Natural killer cell (primary cell): ENCODE data around the gene MARCHF11. TPM values are rescaled to one million over a fixed set of nuclear protein-coding genes. Genes with fewer than 3 reads are reported as not detected.

ENCODE experiments used
- ATAC-seq, 3 donors: fragments of 150-1000 bp in 2 of 3; fragments of 200-7000 bp in 1 of 3; cut with Tn5 transposase; 1 replicate in 1 of 3; 2 replicates in 2 of 3; pipeline ENCODE4 v1.10.0; 2021; ENCODE audit warnings: mild to moderate bottlenecking in 2 of 3, moderate library complexity in 2 of 3
- DNase-seq, 2 donors: peaks; one replicate each; pipeline versions ENCODE4 v3.0.0 to v3.0.0-alpha.2; 2013 to 2021; ENCODE audit warnings: mixed read lengths in 1 of 2
- H3K27ac ChIP-seq: one replicate; pipeline ENCODE4 v1.5.1; 2013; ENCODE audit warnings: mild to moderate bottlenecking, low read length
- H3K27me3 ChIP-seq: one replicate; pipeline ENCODE4 v1.6.1; 2013; ENCODE audit warnings: low read length; ENCODE audit not compliant: control insufficient read depth, insufficient read depth
- H3K36me3 ChIP-seq: one replicate; pipeline ENCODE4 v1.6.1; 2013; ENCODE audit warnings: low read length; ENCODE audit not compliant: control insufficient read depth, insufficient read depth
- H3K4me1 ChIP-seq: one replicate; pipeline ENCODE4 v1.6.1; 2013; ENCODE audit warnings: low read length; ENCODE audit not compliant: control insufficient read depth, insufficient read depth
- H3K4me3 ChIP-seq: one replicate; pipeline ENCODE4 v1.5.1; 2013; ENCODE audit warnings: low read length
- H3K9me3 ChIP-seq: one replicate; pipeline ENCODE4 v1.6.1; 2013; ENCODE audit warnings: low read length; ENCODE audit not compliant: control insufficient read depth, insufficient read depth
- H3K27ac Mint-ChIP-seq, 2 donors: one replicate each; pipeline ENCODE4 v1.8.0; 2022; ENCODE audit warnings: mild to moderate bottlenecking in 2 of 2, mixed read lengths in 2 of 2, moderate library complexity in 1 of 2
- H3K27me3 Mint-ChIP-seq, 2 donors: one replicate each; pipeline ENCODE4 v1.8.0; 2022; ENCODE audit warnings: low read depth in 2 of 2, mixed read lengths in 2 of 2
- H3K36me3 Mint-ChIP-seq: one replicate; pipeline ENCODE4 v1.8.0; 2022; ENCODE audit warnings: mixed read lengths
- H3K4me1 Mint-ChIP-seq, 2 donors: one replicate each; pipeline ENCODE4 v1.8.0; 2022; ENCODE audit warnings: mixed read lengths in 2 of 2
- H3K4me3 Mint-ChIP-seq: one replicate; pipeline ENCODE4 v1.8.0; 2022; ENCODE audit warnings: mild to moderate bottlenecking, moderate library complexity, mixed read lengths
- H3K9me3 Mint-ChIP-seq, 2 donors: one replicate each; pipeline ENCODE4 v1.8.0; 2022; ENCODE audit warnings: mixed read lengths in 2 of 2
- CTCF ChIP-seq: fragments of 200-600 bp; IDR thresholded peaks from one replicate; pipeline ENCODE4 v1.8.0; 2022; ENCODE audit warnings: antibody characterized with exemption
- WGBS: methylation state at CpG from one replicate; pipeline ENCODE4 v1.1.7; 2013; ENCODE audit warnings: missing lambda C conversion rate; ENCODE audit not compliant: insufficient coverage; 5-methylcytosine and 5-hydroxymethylcytosine counted together
- intact Hi-C: fragments of 100-400 bp; cut with micrococcal nuclease; formaldehyde crosslinking; loops from one replicate; pipeline ENCODE4 v1.14.2; 2022
- total RNA-seq, 4 donors: library from RNA; stranded (reverse); fragments of 120-200 nt in 1 of 4; gene quantifications; one replicate each; pipeline versions ENCODE4 v1.2.3 to v1.2.4, GENCODE V29; 2013 to 2022

The MARCHF11 gene
- not detected for total RNA-seq
- not detected for total RNA-seq (2013)

- DNase-seq (no peak), ATAC-seq (no peak)
- Mint-ChIP-seq H3K36me3 (peaks cover 14% of the 10 kb centered on the region), H3K27me3 (peaks cover 21 to 25% of the 10 kb centered on the region in 2 donors), H3K9me3 (peaks cover 7 to 8% of the 10 kb centered on the region in 2 donors), H3K4me1 (peaks cover 0 to 5% of the 10 kb centered on the region in 2 donors), H3K27ac (no peak within 1 kb of the TSS), H3K4me3 (no peak within 1 kb of the TSS)
- no peaks in the 10 kb centered on the region for H3K36me3 ChIP-seq
- no peak for TF ChIP-seq CTCF
- peaks cover 9% of the 10 kb centered on the region for H3K27me3 ChIP-seq
- H3K27ac ChIP-seq, result no peak within 1 kb of the TSS
- WGBS, result 6% methylated on average over 59 of the region's 59 CpGs
- intact Hi-C loops, result no loop called here
- no peaks in the 10 kb centered on the region for H3K9me3 ChIP-seq
- no peaks in the 10 kb centered on the region for H3K4me1 ChIP-seq
- H3K4me3 ChIP-seq, result no peak within 1 kb of the TSS
Measured at GRCh38 chr5:16179511-16179935, at the start of gene MARCHF11. Gene MARCHF11, minus strand, starts transcription at chr5:16179791. Its CDS starts 216 bp downstream, at chr5:16179575.

- intact Hi-C loops, result no loop called here
- no peaks in the 10 kb centered on the region for H3K36me3 Mint-ChIP-seq
- H3K4me3 Mint-ChIP-seq, result no peak overlapping the region
- 96% methylated on average over 5 of the region's 5 CpGs for WGBS
- no peak for TF ChIP-seq CTCF
- Histone ChIP-seq H3K4me3 (no peak overlapping the region), H3K4me1 (no peaks in the 10 kb centered on the region), H3K9me3 (no peaks in the 10 kb centered on the region), H3K27ac (no peak overlapping the region), H3K27me3 (no peaks in the 10 kb centered on the region), H3K36me3 (no peaks in the 10 kb centered on the region)
- DNase-seq, result no peak
- H3K4me1 Mint-ChIP-seq, result no peaks in the 10 kb centered on the region
- no peaks in the 10 kb centered on the region for H3K27me3 Mint-ChIP-seq
- no peak overlapping the region for H3K27ac Mint-ChIP-seq
- ATAC-seq, result no peak
- peaks cover 8% of the 10 kb centered on the region in 2 donors for H3K9me3 Mint-ChIP-seq
Measured at GRCh38 chr5:16225927-16226326, 46.3 kb upstream of the MARCHF11 start.

- H3K4me1 ChIP-seq, result no peaks in the 10 kb centered on the region
- DNase-seq, result no peak
- Mint-ChIP-seq H3K9me3 (peaks cover 3 to 6% of the 10 kb centered on the region in 2 donors), H3K27ac (no peak overlapping the region), H3K4me1 (no peaks in the 10 kb centered on the region), H3K27me3 (no peaks in the 10 kb centered on the region), H3K4me3 (no peak overlapping the region), H3K36me3 (no peaks in the 10 kb centered on the region)
- H3K27me3 ChIP-seq, result no peaks in the 10 kb centered on the region
- H3K9me3 ChIP-seq, result no peaks in the 10 kb centered on the region
- H3K27ac ChIP-seq, result no peak overlapping the region
- intact Hi-C loops, result no loop called here
- WGBS, result 74% methylated on average over 5 of the region's 5 CpGs
- ATAC-seq, result no peak
- no peak overlapping the region for H3K4me3 ChIP-seq
- no peak for TF ChIP-seq CTCF
- H3K36me3 ChIP-seq, result no peaks in the 10 kb centered on the region
Measured at GRCh38 chr5:16192311-16192710, 12.7 kb upstream of the MARCHF11 start.

- H3K27me3 Mint-ChIP-seq, result peaks cover 21 to 25% of the 10 kb centered on the region in 2 donors
- ATAC-seq (no peak), DNase-seq (no peak)
Measured at GRCh38 chr5:16180789-16181082, 1.1 kb upstream of the MARCHF11 start.

More at GRCh38 chr5:16180789-16181082, 1.1 kb upstream of the MARCHF11 start:
- H3K9me3 ChIP-seq, result no peaks in the 10 kb centered on the region
- 35% methylated on average over 7 of the region's 7 CpGs for WGBS
- peaks cover 14% of the 10 kb centered on the region for H3K36me3 Mint-ChIP-seq
- peaks cover 9 to 12% of the 10 kb centered on the region in 2 donors for H3K9me3 Mint-ChIP-seq
- intact Hi-C loops, result no loop called here
- H3K36me3 ChIP-seq, result no peaks in the 10 kb centered on the region
- H3K4me3 ChIP-seq, result no peak overlapping the region
- H3K27ac Mint-ChIP-seq, result no peak overlapping the region
- H3K4me1 ChIP-seq, result no peaks in the 10 kb centered on the region
- no peak overlapping the region for H3K27ac ChIP-seq
- no peak overlapping the region for H3K4me3 Mint-ChIP-seq
- no peak for TF ChIP-seq CTCF
- peaks cover 0 to 5% of the 10 kb centered on the region in 2 donors for H3K4me1 Mint-ChIP-seq
- peaks cover 9% of the 10 kb centered on the region for H3K27me3 ChIP-seq
